Measurements from ENCODE around the gene ZNF451. TPM values are rescaled to one million over a fixed set of nuclear protein-coding genes. Genes with fewer than 3 reads are reported as not detected.

The ZNF451 gene
- total and polyA plus RNA-seq, 4 donors = 5.5 to 108 (median 33.8) TPM

GRCh38 chr6:57209030-57209429 is 119.0 kb downstream of the ZNF451 start:
- Histone ChIP-seq H3K9me3 (ENCODE audit: control insufficient read depth in 4 of 4, low read length in 3 of 4) (no peaks in the 10 kb centered on the region), H3K27ac (ENCODE audit: low read depth in 1 of 2, low read length in 2 of 2) (no peak overlapping the region), H3K4me1 (ENCODE audit: control insufficient read depth in 4 of 4, insufficient read depth in 4 of 4, low read length in 3 of 4) (no peaks in the 10 kb centered on the region), H3K4me3 (ENCODE audit: low read depth in 1 of 3, low read length in 3 of 3) (no peak overlapping the region), H3K36me3 (ENCODE audit: control insufficient read depth in 4 of 4, insufficient read depth in 3 of 4, low read depth in 1 of 4, low read length in 3 of 4) (no peaks in the 10 kb centered on the region), H3K9ac (ENCODE audit: low read depth in 1 of 2, low read length in 2 of 2) (no peak overlapping the region), H3K27me3 (ENCODE audit: control insufficient read depth in 4 of 4, insufficient read depth in 4 of 4, low read length in 3 of 4) (no peaks in the 10 kb centered on the region)
- TF ChIP-seq ZBTB33 (IDR thresholded peaks at IDR 0.05) (no peak), CTCF (IDR thresholded peaks at IDR 0.05; ENCODE audit: low read depth, low read length, missing input control) (no peak), GABPA (IDR thresholded peaks at IDR 0.05 in 1 of 2, conservative IDR thresholded peaks at IDR 0.05 in 1 of 2) (no peak), FOXA1 (IDR thresholded peaks at IDR 0.05) (no peak), TAF1 (conservative IDR thresholded peaks at IDR 0.05) (no peak), REST (IDR thresholded peaks at IDR 0.05) (no peak), YY1 (IDR thresholded peaks at IDR 0.05) (no peak), JUND (IDR thresholded peaks at IDR 0.05) (no peak), HNF4G (IDR thresholded peaks at IDR 0.05) (no peak), HNF4A (conservative IDR thresholded peaks at IDR 0.05) (no peak), ATF3 (IDR thresholded peaks at IDR 0.05) (no peak), EGR1 (IDR thresholded peaks at IDR 0.05; ENCODE audit: low read depth in 2 of 2) (no peak), RXRA (IDR thresholded peaks at IDR 0.05) (no peak), FOXA2 (IDR thresholded peaks at IDR 0.05) (no peak), MAX (IDR thresholded peaks at IDR 0.05) (no peak)
- DNase-seq (ENCODE audit: low spot score) = no peak

- TF ChIP-seq SP1 (IDR thresholded peaks at IDR 0.05) (no peak), MAX (IDR thresholded peaks at IDR 0.05) (no peak), RAD21 (IDR thresholded peaks at IDR 0.05) (no peak), JUND (IDR thresholded peaks at IDR 0.05) (no peak), NR2F2 (IDR thresholded peaks at IDR 0.05) (no peak), GABPA (IDR thresholded peaks at IDR 0.05 in 1 of 2, conservative IDR thresholded peaks at IDR 0.05 in 1 of 2) (no peak), ZBTB33 (IDR thresholded peaks at IDR 0.05) (no peak), YY1 (IDR thresholded peaks at IDR 0.05) (no peak), REST (IDR thresholded peaks at IDR 0.05) (no peak)
- Histone ChIP-seq H3K4me3 (ENCODE audit: low read depth in 1 of 3, low read length in 3 of 3) (no peak overlapping the region), H3K4me1 (ENCODE audit: control insufficient read depth in 4 of 4, insufficient read depth in 4 of 4, low read length in 3 of 4) (no peaks in the 10 kb centered on the region), H3K9me3 (ENCODE audit: control insufficient read depth in 4 of 4, low read length in 3 of 4) (no peaks in the 10 kb centered on the region), H3K27ac (ENCODE audit: low read depth in 1 of 2, low read length in 2 of 2) (no peak overlapping the region), H3K36me3 (ENCODE audit: control insufficient read depth in 4 of 4, insufficient read depth in 3 of 4, low read depth in 1 of 4, low read length in 3 of 4) (no peaks in the 10 kb centered on the region), H3K27me3 (ENCODE audit: control insufficient read depth in 4 of 4, insufficient read depth in 4 of 4, low read length in 3 of 4) (no peaks in the 10 kb centered on the region), H3K9ac (ENCODE audit: low read depth in 1 of 2, low read length in 2 of 2) (no peak overlapping the region)
- 97% methylated on average over 5 of the region's 5 CpGs for WGBS
- no peak for DNase-seq (ENCODE audit: low spot score)
Observed at GRCh38 chr6:57210060-57210459, 120.1 kb downstream of the ZNF451 start.
